Activated CD8-positive, alpha-beta T cell treated with anti-CD3 and anti-CD28 coated beads for 36 hours (primary cell): ENCODE results near the gene OTUD5. TPM values are rescaled to one million over a fixed set of nuclear protein-coding genes. Genes with fewer than 3 reads are reported as not detected.

Experiments
- ATAC-seq: fragments of 200-7000 bp; cut with Tn5 transposase; one replicate; pipeline ENCODE4 v1.10.0; 2021; ENCODE audit warnings: mild to moderate bottlenecking, moderate library complexity
- CTCF ChIA-PET: fragments of 350-600 bp; sonication (Branson Sonifier 250); formaldehyde crosslinking; loops from one replicate; lab custom pipeline; 2021; ENCODE audit warnings: antibody characterized with exemption; lab: Charles Lee
- POLR2A ChIA-PET: fragments of 350-600 bp; sonication (Branson Sonifier 250); formaldehyde crosslinking; loops from one replicate; lab custom pipeline; 2021; ENCODE audit warnings: antibody characterized with exemption; lab: Charles Lee
- DNase-seq: peaks from one replicate; pipeline ENCODE4 v3.0.0-alpha.2; 2020
- H3K27ac Mint-ChIP-seq: one replicate; pipeline ENCODE4 v1.8.0; 2021; ENCODE audit warnings: mild to moderate bottlenecking, mixed read lengths
- H3K27me3 Mint-ChIP-seq: one replicate; pipeline ENCODE4 v1.8.0; 2021; ENCODE audit warnings: mixed read lengths
- H3K36me3 Mint-ChIP-seq: one replicate; pipeline ENCODE4 v1.8.0; 2021; ENCODE audit warnings: low read depth, mixed read lengths
- H3K4me1 Mint-ChIP-seq: one replicate; pipeline ENCODE4 v1.8.0; 2021; ENCODE audit warnings: low read depth, mixed read lengths
- H3K4me3 Mint-ChIP-seq: one replicate; pipeline ENCODE4 v1.8.0; 2021; ENCODE audit warnings: mild to moderate bottlenecking, moderate library complexity, mixed read lengths
- H3K9me3 Mint-ChIP-seq: one replicate; pipeline ENCODE4 v1.8.0; 2021; ENCODE audit warnings: mixed read lengths
- CTCF ChIP-seq: fragments of 200-600 bp; IDR thresholded peaks from one replicate; pipeline ENCODE4 v1.8.0; 2022; ENCODE audit warnings: antibody characterized with exemption, mild to moderate bottlenecking
- intact Hi-C: fragments of 100-400 bp; cut with micrococcal nuclease; formaldehyde crosslinking; loops from one replicate; pipeline ENCODE4 v1.10.0; 2022
- total RNA-seq, 2 experiments: library from RNA; stranded (reverse); gene quantifications; one replicate each; pipeline ENCODE4 v1.2.3, GENCODE V29; 2021

Gene OTUD5
- total RNA-seq, 2 experiments from 2014 or later = 50.6 to 51.5 TPM

GRCh38 chrX:48919360-48919841, 38.0 kb downstream of the OTUD5 start:
- CTCF ChIA-PET = interaction anchor here (0.6 to 1.0 kb wide), 3 partner anchors 15 to 35 kb away, joined by 3 to 4 read pairs (median 4); no protein-coding TSS in a partner anchor
- peak; percentile 40 for ATAC-seq
- H3K4me3 Mint-ChIP-seq = peak overlapping the region; percentile 96

DNA sequence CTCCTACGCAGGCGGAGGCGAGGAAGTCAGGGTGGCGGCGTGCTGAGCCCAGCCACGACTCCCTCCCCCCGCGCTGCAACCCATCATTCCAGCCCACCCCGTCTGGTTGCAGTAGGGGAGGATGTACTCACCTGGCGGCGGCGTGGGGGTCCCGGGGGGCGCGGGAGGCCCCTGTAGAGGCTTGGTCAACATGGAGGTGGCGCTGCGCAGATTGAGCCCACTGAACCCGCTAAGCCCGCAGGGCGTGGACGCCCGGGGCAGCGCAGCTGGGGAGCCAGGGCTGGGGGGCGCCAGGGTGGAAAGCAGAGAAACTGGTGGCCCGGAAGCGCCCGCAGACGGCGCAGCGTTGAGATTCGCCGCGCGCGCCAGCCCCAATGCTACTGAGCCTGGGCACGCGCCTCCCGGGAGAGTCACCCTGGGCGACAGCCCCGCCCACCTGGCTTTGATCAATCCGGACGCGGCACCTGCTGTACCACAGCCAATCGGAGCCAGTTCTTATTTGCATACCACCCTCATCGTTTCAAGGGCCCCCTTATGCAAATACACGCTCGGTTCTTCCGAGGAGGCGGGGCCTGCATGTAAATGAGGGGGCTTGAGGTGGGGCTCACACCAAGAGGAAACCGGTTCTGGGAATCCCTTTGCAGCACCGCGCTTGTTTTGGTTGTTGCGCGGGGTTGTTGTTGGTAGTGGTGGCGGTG, 38.6 kb downstream of the OTUD5 start, which contains the start of gene PIM2:
Gene PIM2, minus strand, starts transcription at position 382 of the 698 bp plus-strand sequence. Its CDS starts 190 bp downstream, at position 192.
- ChIA-PET CTCF (interaction anchor here (0.6 to 1.0 kb wide), 3 partner anchors 16 to 36 kb away, joined by 3 to 4 read pairs (median 4); no protein-coding TSS in a partner anchor), POLR2A (interaction anchor here (0.6 to 8.2 kb wide), 7 partner anchors 9 to 317 kb away, joined by 3 to 172 read pairs (median 4); partner anchors contain the start of gene OTUD5)
- ATAC-seq = peak; percentile 69
- Mint-ChIP-seq H3K36me3 (peaks cover 66% of the 10 kb centered on the region), H3K4me1 (peaks cover 43% of the 10 kb centered on the region), H3K27ac (peak within 1 kb of the TSS; percentile 98), H3K4me3 (peak within 1 kb of the TSS; percentile 96), H3K27me3 (no peaks in the 10 kb centered on the region), H3K9me3 (no peaks in the 10 kb centered on the region)
- intact Hi-C loops = loop anchor here (1.0 kb wide), 1 partner anchor 19 kb away; no protein-coding TSS in a partner anchor
- TF ChIP-seq CTCF = no peak
- DNase-seq = peak; percentile 94

More at GRCh38 chrX:48919360-48919841, 38.0 kb downstream of the OTUD5 start:
- Mint-ChIP-seq H3K36me3 (peaks cover 66% of the 10 kb centered on the region), H3K9me3 (no peaks in the 10 kb centered on the region), H3K27ac (peak overlapping the region; percentile 98), H3K4me1 (peaks cover 42% of the 10 kb centered on the region), H3K27me3 (no peaks in the 10 kb centered on the region)
- POLR2A ChIA-PET = interaction anchor here (0.6 to 8.2 kb wide), 7 partner anchors 9 to 318 kb away, joined by 3 to 172 read pairs (median 4); partner anchors contain the start of gene OTUD5
- intact Hi-C loops = loop anchor here (1.0 kb wide), 1 partner anchor 18 kb away; no protein-coding TSS in a partner anchor
- TF ChIP-seq CTCF = no peak
- DNase-seq = peak; percentile 71

DNA sequence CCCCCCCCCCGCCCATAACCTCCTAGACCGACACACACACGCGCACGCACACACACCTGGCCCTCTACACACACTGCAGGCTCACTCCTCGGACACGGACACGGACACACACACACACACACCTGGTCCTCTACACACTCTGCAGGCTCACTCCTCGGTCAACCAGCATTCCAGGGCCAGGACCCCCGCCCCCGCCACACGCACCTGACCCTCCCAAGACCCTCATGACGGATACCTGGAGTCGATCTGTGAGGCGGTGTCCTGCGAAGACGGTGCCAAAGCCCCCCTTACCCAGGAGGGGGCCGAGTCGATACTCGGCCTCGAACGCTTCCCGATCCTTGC, 39.1 kb downstream of the OTUD5 start:
- no peak for ATAC-seq
- Mint-ChIP-seq H3K4me3 (peak overlapping the region; percentile 96), H3K27me3 (no peaks in the 10 kb centered on the region), H3K9me3 (no peaks in the 10 kb centered on the region), H3K4me1 (peaks cover 46% of the 10 kb centered on the region), H3K27ac (peak overlapping the region; percentile 98), H3K36me3 (peaks cover 69% of the 10 kb centered on the region)
- intact Hi-C loops = no loop called here
- ChIA-PET POLR2A (interaction anchor here (1.0 to 8.2 kb wide), 2 partner anchors 20 to 21 kb away, joined by 3 to 172 read pairs; no protein-coding TSS in a partner anchor), CTCF (no interaction called here)
- TF ChIP-seq CTCF = no peak
- peak; percentile 4 for DNase-seq

- Mint-ChIP-seq H3K4me3 (peak overlapping the region; percentile 96), H3K36me3 (peaks cover 73% of the 10 kb centered on the region), H3K9me3 (no peaks in the 10 kb centered on the region), H3K27me3 (no peaks in the 10 kb centered on the region), H3K27ac (peak overlapping the region; percentile 98), H3K4me1 (peaks cover 44% of the 10 kb centered on the region)
- ChIA-PET CTCF (interaction anchor here (1.1 to 1.3 kb wide), 2 partner anchors 21 to 22 kb away, joined by 3 to 5 read pairs; no protein-coding TSS in a partner anchor), POLR2A (interaction anchor here (0.5 to 8.2 kb wide), 6 partner anchors 19 to 142 kb away, joined by 3 to 176 read pairs (median 9); partner anchors contain the start of gene OTUD5)
- intact Hi-C loops = no loop called here
- peak; percentile 83 for TF ChIP-seq CTCF
- ATAC-seq = peak; percentile 46
- DNase-seq = peak; percentile 94
These were observed 40.0 kb downstream of the OTUD5 start for GRCh38 chrX:48917139-48918001.
